ENCODE results near the gene TMEM235.

The TMEM235 gene

DNA sequence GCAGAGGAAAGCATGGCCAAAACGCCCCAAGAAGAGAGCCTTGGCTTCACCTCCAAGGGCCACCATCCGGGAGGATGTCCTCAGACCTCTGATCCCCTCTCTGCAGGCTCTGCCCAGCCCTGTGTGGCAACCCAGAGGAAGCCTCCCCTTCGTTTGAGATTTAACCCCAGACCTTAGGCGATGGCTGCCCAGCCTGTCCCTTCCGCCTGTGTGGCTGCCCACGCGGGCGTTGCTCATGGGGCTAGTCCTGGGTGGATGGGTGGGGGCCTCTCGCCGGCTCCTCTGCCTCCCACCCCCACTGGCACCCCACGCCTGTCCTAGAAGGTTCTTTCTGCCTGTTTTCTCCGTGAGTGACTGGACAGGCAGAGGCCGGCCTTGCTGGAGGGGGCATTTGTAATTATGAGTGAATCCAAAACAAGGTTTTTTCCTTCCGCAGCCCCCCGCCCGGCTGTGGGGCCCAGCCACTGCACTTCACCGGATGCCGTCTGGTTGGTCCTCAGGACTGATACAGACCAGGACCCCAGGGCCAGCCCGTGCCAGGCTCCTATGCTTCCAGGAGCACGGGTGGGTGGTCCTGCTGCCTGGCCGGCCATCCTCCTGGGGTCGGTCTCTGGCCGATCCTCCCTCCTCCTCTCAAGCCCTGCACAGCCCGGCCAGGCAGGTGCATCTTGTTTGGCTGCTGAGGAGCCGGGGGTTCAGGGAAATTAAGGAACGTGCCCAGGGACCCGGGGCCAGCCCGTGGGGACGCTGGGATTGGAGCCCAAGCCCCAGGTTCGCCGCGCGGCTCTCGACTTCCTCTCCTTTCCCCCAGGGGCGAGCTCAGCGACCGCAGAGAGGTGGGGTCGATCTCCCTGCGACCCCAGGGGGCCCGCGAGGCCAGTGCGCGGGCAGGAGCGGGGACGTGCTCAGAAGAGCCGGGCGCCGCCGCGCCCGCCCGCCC lies at the start of gene TMEM235:
Gene TMEM235 (plus strand): TSS at position 636 of the 940 bp plus-strand sequence. CDS start 393 bp downstream, outside the sequence.
- Histone ChIP-seq H3K4me1 (peaks cover 0 to 8% (median 2%) of the 10 kb centered on the region in 4 donors), H3K4me3 (no peak within 1 kb of the TSS), H3K9me3 (no peaks in the 10 kb centered on the region), H3K27ac (no peak within 1 kb of the TSS), H3K27me3 (peaks cover 0 to 49% of the 10 kb centered on the region in 2 donors), H3K36me3 (no peaks in the 10 kb centered on the region)
- TF ChIP-seq, protein P1, sequence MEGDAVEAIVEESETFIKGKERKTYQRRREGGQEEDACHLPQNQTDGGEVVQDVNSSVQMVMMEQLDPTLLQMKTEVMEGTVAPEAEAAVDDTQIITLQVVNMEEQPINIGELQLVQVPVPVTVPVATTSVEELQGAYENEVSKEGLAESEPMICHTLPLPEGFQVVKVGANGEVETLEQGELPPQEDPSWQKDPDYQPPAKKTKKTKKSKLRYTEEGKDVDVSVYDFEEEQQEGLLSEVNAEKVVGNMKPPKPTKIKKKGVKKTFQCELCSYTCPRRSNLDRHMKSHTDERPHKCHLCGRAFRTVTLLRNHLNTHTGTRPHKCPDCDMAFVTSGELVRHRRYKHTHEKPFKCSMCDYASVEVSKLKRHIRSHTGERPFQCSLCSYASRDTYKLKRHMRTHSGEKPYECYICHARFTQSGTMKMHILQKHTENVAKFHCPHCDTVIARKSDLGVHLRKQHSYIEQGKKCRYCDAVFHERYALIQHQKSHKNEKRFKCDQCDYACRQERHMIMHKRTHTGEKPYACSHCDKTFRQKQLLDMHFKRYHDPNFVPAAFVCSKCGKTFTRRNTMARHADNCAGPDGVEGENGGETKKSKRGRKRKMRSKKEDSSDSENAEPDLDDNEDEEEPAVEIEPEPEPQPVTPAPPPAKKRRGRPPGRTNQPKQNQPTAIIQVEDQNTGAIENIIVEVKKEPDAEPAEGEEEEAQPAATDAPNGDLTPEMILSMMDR (IDR thresholded peaks at IDR 0.05): no peak
- DNase-seq: no peak
- intact Hi-C loops (cut with DNase I; ENCODE audit: low total_unique reads): no loop called here

DNA sequence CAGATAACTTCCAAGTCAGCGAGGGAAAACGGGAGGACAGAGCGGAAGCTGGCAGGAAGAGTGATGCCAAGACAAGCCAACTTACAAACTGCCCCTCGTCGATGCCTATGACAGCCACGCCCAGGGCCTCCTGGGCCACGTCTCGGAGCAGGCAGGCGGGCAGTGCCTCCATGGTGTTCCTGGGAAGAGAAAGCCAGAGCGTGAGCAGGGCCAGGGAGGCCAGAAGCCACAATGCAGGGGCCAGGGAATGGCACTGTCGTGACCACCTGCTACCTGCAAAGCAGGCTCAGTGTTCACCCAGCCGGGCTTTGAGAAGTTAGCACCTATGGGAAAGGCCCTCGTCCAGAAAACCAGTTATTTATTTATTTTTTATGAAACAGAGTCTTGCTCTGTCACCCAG lies 48.9 kb upstream of the TMEM235 start:
- Histone ChIP-seq H3K27me3 (no peaks in the 10 kb centered on the region), H3K4me1 (peaks cover 0 to 33% (median 17%) of the 10 kb centered on the region in 4 donors), H3K4me3 (no peak overlapping the region), H3K9me3 (no peaks in the 10 kb centered on the region), H3K36me3 (no peaks in the 10 kb centered on the region), H3K27ac (no peak overlapping the region)
- TF ChIP-seq, protein P1 (IDR thresholded peaks at IDR 0.05): no peak
- intact Hi-C loops (cut with DNase I; ENCODE audit: low total_unique reads): no loop called here
- no peak for DNase-seq

DNA sequence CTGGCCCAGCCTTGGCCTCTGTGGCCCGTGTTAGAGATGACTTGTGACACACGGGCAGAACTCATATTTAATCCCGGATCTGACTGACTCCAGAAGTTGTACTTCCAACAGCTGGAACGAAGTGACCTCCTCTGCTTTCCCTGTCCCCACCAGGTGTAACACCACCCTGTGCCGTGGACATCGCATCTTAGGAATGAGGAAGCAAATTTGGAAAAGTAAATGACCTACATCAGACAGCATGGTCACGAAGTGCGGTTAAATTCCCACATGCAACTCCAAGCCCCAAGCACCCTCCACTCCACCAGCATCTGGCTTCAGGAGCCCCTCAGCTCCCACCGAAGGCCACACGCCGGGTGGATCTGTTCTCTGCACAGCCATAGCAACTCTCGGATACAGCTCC lies 47.5 kb upstream of the TMEM235 start:
- intact Hi-C loops (cut with DNase I; ENCODE audit: low total_unique reads): no loop called here
- DNase-seq: no peak
- Histone ChIP-seq H3K4me1 (peaks cover 0 to 41% (median 19%) of the 10 kb centered on the region in 4 donors), H3K27me3 (no peaks in the 10 kb centered on the region), H3K9me3 (no peaks in the 10 kb centered on the region), H3K27ac (no peak overlapping the region), H3K4me3 (no peak overlapping the region), H3K36me3 (no peaks in the 10 kb centered on the region)
- TF ChIP-seq, protein P1 (IDR thresholded peaks at IDR 0.05): no peak

DNA sequence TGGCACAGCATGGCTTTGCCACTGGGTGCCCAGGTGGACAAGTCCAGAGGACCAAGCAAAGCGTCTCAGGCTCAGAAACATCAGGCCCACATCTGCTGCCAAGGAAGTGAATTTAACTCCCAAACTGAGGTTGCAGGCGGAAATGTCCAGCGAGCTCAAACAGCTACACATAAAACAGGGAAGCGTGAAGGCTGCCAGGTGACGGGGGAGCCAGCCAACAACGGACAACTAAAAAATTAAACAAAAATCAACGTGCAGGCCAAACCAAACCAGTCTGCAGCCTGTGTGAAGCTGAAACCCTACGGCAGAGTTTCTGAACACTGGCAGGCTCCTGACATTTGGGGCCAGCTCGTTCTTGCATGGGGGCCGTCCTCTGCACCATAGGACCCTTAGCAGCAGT lies 47.1 kb upstream of the TMEM235 start:
- Histone ChIP-seq H3K27me3 (no peaks in the 10 kb centered on the region), H3K4me1 (peaks cover 0 to 37% (median 17%) of the 10 kb centered on the region in 4 donors), H3K36me3 (no peaks in the 10 kb centered on the region), H3K9me3 (no peaks in the 10 kb centered on the region), H3K4me3 (no peak overlapping the region), H3K27ac (no peak overlapping the region)
- DNase-seq: no peak
- TF ChIP-seq, protein P1 (IDR thresholded peaks at IDR 0.05): no peak
- intact Hi-C loops (cut with DNase I; ENCODE audit: low total_unique reads): no loop called here

DNA sequence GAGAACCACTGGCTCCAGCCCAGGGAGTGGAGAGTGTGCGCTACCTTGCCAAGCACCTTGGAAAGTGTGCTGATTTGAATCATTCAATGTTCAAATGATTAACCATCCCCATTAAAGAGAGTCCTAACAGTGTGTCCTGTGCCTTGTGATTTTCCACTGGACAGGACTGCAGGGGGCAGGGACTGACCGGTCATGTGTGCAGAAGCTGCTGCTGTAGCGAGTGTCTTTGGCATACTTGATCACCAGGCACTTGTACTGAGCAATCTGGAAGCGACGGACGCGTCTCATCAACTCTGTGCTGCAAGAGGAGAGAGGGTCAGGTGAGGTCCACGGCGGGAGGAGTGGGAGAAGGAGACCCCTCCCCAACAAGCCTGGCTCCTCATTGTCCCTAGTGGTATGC lies 46.6 kb upstream of the TMEM235 start:
- intact Hi-C loops (cut with DNase I; ENCODE audit: low total_unique reads): no loop called here
- no peak for DNase-seq

More for the DNA sequence above, 46.6 kb upstream of the TMEM235 start:
- H3K9me3 ChIP-seq: no peaks in the 10 kb centered on the region
- no peak overlapping the region for H3K27ac ChIP-seq
- no peaks in the 10 kb centered on the region for H3K27me3 ChIP-seq
- H3K36me3 ChIP-seq: no peaks in the 10 kb centered on the region
- peaks cover 0 to 32% (median 15%) of the 10 kb centered on the region in 4 donors for H3K4me1 ChIP-seq
- TF ChIP-seq, protein P1 (IDR thresholded peaks at IDR 0.05): no peak
- H3K4me3 ChIP-seq: no peak overlapping the region
